Lower leg skin (tissue), 3 donors: ENCODE results near the gene EBF4.

Experiments used
- POLR2A ChIP-seq, 2 donors: fragments of 450-650 bp; IDR thresholded peaks; one replicate each; pipeline ENCODE4 v1.6.1; 2016 to 2017; ENCODE audit warnings: antibody characterized with exemption in 2 of 2, mild to moderate bottlenecking in 1 of 2, moderate library complexity in 1 of 2
- TF ChIP-seq, protein P1 (sequence below), 3 donors: fragments of 450-650 bp; IDR thresholded peaks; one replicate each; pipeline ENCODE4 v1.5.1; 2016; ENCODE audit warnings: antibody characterized with exemption in 3 of 3, mild to moderate bottlenecking in 3 of 3, moderate library complexity in 2 of 3

DNA sequence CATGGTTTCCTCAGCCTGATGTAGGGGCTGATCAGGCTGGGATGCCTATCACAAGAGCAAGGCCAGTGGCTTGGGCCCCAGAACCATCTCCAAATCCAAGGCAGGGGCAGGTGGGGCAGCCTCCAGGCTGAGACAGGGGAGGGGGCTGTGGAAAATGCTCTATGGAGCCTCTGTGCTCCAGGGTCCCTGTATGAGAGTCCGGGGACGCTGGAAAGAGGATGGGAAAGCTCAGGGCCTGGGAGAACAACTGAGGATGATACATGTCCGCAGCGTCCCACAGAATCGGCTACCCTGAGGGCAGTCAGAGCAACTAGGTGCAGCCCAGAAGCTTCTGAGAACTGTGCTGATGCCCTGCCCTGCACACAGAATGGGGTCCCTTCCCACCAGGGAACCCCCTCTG, 64.4 kb downstream of the EBF4 start:
- TF ChIP-seq, protein P1, sequence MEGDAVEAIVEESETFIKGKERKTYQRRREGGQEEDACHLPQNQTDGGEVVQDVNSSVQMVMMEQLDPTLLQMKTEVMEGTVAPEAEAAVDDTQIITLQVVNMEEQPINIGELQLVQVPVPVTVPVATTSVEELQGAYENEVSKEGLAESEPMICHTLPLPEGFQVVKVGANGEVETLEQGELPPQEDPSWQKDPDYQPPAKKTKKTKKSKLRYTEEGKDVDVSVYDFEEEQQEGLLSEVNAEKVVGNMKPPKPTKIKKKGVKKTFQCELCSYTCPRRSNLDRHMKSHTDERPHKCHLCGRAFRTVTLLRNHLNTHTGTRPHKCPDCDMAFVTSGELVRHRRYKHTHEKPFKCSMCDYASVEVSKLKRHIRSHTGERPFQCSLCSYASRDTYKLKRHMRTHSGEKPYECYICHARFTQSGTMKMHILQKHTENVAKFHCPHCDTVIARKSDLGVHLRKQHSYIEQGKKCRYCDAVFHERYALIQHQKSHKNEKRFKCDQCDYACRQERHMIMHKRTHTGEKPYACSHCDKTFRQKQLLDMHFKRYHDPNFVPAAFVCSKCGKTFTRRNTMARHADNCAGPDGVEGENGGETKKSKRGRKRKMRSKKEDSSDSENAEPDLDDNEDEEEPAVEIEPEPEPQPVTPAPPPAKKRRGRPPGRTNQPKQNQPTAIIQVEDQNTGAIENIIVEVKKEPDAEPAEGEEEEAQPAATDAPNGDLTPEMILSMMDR (IDR thresholded peaks at IDR 0.05): no peak
- TF ChIP-seq POLR2A (IDR thresholded peaks at IDR 0.05): no peak
